Heart left ventricle (tissue), 13 donors: ENCODE measurements around the gene RDH8.

Source experiments
- CTCF ChIP-seq, 12 donors: fragments of 200-600 bp; sonication (generic) in 4 of 12; IDR thresholded peaks; one replicate each; pipeline versions ENCODE4 v1.5.0 to v1.8.0; 2018 to 2022; ENCODE audit warnings: antibody characterized with exemption in 12 of 12, mild to moderate bottlenecking in 5 of 12
- POLR2A ChIP-seq, 2 donors: fragments of 450-650 bp; IDR thresholded peaks; one replicate each; pipeline ENCODE4 v1.6.1; 2017; ENCODE audit warnings: antibody characterized with exemption in 2 of 2, mild to moderate bottlenecking in 2 of 2, moderate library complexity in 2 of 2
- donor health status: ischemic (EF 13 %, LVEDD 7.1; RV severe dilation, severe dysfunction).
- donor health status: DM: no; HTN: yes; CAD: no.
- donor health status: DM: no; HTN: no; CAD: no.
- donor health status: ischemic (EF 25% LVEDD 6.9; RV normal size, moderate dysfunction).
- donor health status: ischemic (EF 25% LVEDD 5.7; RV mildly dilated, moderate dysfunction).
- donor health status: ischemic (EF 35%, LVEDD 5.7; RV mildly dilated, moderate dysfunction).
- donor health status: nonischemic (EF 11% LVEDD 7.7; RV severe dilation, severe dysfunction).
- donor health status: DM: yes; HTN: yes; CAD: no.
- donor health status: PGD.
- donor health status: ischemic (EF 29% LVEDD 5.4; RV normal size, mild dysfunction).
- donor health status: nonischemic (EF 23%, LVEDD 6.1; RV moderate dilation, normal function).

DNA sequence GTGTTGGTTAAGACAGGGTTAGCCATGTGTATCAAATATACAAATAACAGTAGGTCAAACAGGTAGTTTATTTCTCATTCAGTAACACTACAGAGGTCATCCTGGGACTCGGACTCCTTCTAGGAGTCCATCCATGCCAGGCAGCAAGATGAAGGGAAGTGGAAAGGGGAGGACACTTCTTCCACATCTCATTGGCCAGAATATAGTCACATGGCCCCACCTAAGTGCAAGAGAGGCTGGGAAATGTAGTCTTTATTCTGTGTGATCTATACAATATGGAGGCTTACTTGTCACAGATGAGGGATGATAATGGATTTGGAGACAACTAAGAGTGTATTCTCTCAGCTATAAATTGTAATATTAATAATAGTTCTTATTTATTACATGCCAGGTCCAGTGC, 31.1 kb downstream of the RDH8 start:
- TF ChIP-seq CTCF (IDR thresholded peaks at IDR 0.05) (no peak), POLR2A (IDR thresholded peaks at IDR 0.05) (no peak)
